NT2/D1 (cell line): Measurements from ENCODE around the gene YPEL5.

ENCODE experiments used
- SUZ12 ChIP-seq: IDR thresholded peaks from 2 replicates; pipeline ENCODE4 v1.6.1; 2011; ENCODE audit not compliant: insufficient read length, insufficient read depth; ENCODE audit errors: extremely low read depth
- ZNF274 ChIP-seq: IDR thresholded peaks from 2 replicates; pipeline ENCODE4 v1.6.1; 2011; ENCODE audit warnings: mild to moderate bottlenecking, low read depth, low read length

DNA sequence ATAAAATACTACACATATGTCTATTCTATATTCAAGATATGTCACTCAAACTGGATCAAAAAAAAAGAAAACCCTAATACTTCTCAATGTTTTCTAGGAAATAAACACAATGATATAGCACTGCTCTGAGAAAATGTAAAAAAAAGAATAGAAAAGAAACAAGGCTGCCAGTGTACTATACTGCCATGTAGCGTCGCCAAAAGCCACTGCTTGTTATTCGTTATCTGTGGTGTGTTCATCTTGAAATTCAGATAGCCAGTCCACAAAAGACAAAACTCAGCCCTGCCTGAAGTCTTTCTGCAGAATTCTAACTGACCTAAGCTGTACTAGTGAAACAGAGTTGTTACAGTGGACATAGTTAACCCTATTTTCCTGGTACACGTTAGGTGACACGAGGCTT is 12.2 kb upstream of the YPEL5 start:
- TF ChIP-seq ZNF274 (no peak), SUZ12 (no peak)
